ENCODE results near the gene SMARCAL1. TPM values are rescaled to one million over a fixed set of nuclear protein-coding genes. Genes with fewer than 3 reads are reported as not detected.

Gene SMARCAL1
- total and polyA plus RNA-seq, 2 donors (not counting 1 experiment from before 2014, with no cell fraction given) = 20.2 to 46.7 TPM

- 93% methylated on average over 2 of the region's 2 CpGs for WGBS (ENCODE audit: insufficient coverage)
- Histone ChIP-seq H3K4me3 (ENCODE audit: control extremely low read depth in 1 of 5, extremely low read depth in 1 of 5, insufficient read depth in 1 of 5, low read depth in 2 of 5, low read length in 4 of 5) (no peak overlapping the region), H3K4me2 (replicated peaks; ENCODE audit: low read depth, low read length, poor library complexity, severe bottlenecking) (no peak overlapping the region), H3K9me3 (ENCODE audit: control extremely low read depth in 1 of 3, control insufficient read depth in 2 of 3, insufficient read depth in 1 of 3, low read length in 2 of 3) (peaks cover 0 to 13% (median 4%) of the 10 kb centered on the region in 3 donors), H3K27me3 (replicated peaks in 1 of 4; ENCODE audit: control extremely low read depth in 1 of 4, control insufficient read depth in 3 of 4, insufficient read depth in 4 of 4, low read length in 3 of 4) (no peaks in the 10 kb centered on the region), H3K36me3 (replicated peaks in 1 of 2; ENCODE audit: control extremely low read depth in 1 of 2, control insufficient read depth in 1 of 2, extremely low read depth in 1 of 2, insufficient read depth in 2 of 2, low read length in 1 of 2) (peaks cover 2 to 73% of the 10 kb centered on the region in 2 experiments), H2AFZ (ENCODE audit: insufficient read depth, low read depth, low read length, poor library complexity, severe bottlenecking) (no peak overlapping the region), H3K79me2 (ENCODE audit: control insufficient read depth, insufficient read depth, low read length) (no peaks in the 10 kb centered on the region), H3K27ac (ENCODE audit: low read length in 2 of 2) (no peak overlapping the region), H4K20me1 (ENCODE audit: control insufficient read depth, insufficient read depth, low read length, poor library complexity, severe bottlenecking) (no peaks in the 10 kb centered on the region), H3K4me1 (ENCODE audit: control insufficient read depth in 2 of 2, insufficient read depth in 2 of 2, low read length in 2 of 2) (peaks cover 0 to under 1% of the 10 kb centered on the region in 2 donors), H3K9ac (ENCODE audit: low read length) (no peak overlapping the region)
- TF ChIP-seq EZH2 (IDR thresholded peaks at IDR 0.05; ENCODE audit: borderline replicate concordance, insufficient read depth, low read depth, low read length, poor library complexity, severe bottlenecking) = no peak
- TF ChIP-seq CTCF (IDR thresholded peaks at IDR 0.05) = no peak
- CTCF ChIA-PET = no interaction called here
- H3K4me1 Mint-ChIP-seq = peaks cover 4% of the 10 kb centered on the region
- no peak overlapping the region for H3K4me3 Mint-ChIP-seq
- intact Hi-C loops (cut with micrococcal nuclease) = no loop called here
- POLR2A ChIA-PET = no interaction called here
- peaks cover 3% of the 10 kb centered on the region for H3K9me3 Mint-ChIP-seq (ENCODE audit: insufficient read depth)
- no peak overlapping the region for H3K27ac Mint-ChIP-seq
- H3K27me3 Mint-ChIP-seq = no peaks in the 10 kb centered on the region
- ATAC-seq (ENCODE audit: low read depth) (no peak), DNase-seq (no peak)
These were observed 10.8 kb downstream of the SMARCAL1 start for GRCh38 chr2:216423071-216423470.

GRCh38 chr2:216424274-216424673 lies 12.0 kb downstream of the SMARCAL1 start:
- Mint-ChIP-seq H3K27me3 (no peaks in the 10 kb centered on the region), H3K9me3 (ENCODE audit: insufficient read depth) (peaks cover 3% of the 10 kb centered on the region), H3K27ac (no peak overlapping the region), H3K4me3 (no peak overlapping the region), H3K4me1 (no peaks in the 10 kb centered on the region)
- ChIA-PET POLR2A (no interaction called here), CTCF (interaction anchor here (1.4 kb wide), 1 partner anchor 20 kb away, joined by 4 read pairs; no protein-coding TSS in a partner anchor)
- Histone ChIP-seq H3K4me3 (ENCODE audit: control extremely low read depth in 1 of 5, extremely low read depth in 1 of 5, insufficient read depth in 1 of 5, low read depth in 2 of 5, low read length in 4 of 5) (no peak overlapping the region), H3K79me2 (ENCODE audit: control insufficient read depth, insufficient read depth, low read length) (no peaks in the 10 kb centered on the region), H3K36me3 (replicated peaks in 1 of 2; ENCODE audit: control extremely low read depth in 1 of 2, control insufficient read depth in 1 of 2, extremely low read depth in 1 of 2, insufficient read depth in 2 of 2, low read length in 1 of 2) (peaks cover 4 to 85% of the 10 kb centered on the region in 2 experiments), H2AFZ (ENCODE audit: insufficient read depth, low read depth, low read length, poor library complexity, severe bottlenecking) (no peak overlapping the region), H3K9me3 (ENCODE audit: control extremely low read depth in 1 of 3, control insufficient read depth in 2 of 3, insufficient read depth in 1 of 3, low read length in 2 of 3) (peaks cover 0 to 13% (median 4%) of the 10 kb centered on the region in 3 donors), H3K9ac (ENCODE audit: low read length) (no peak overlapping the region), H3K27me3 (replicated peaks in 1 of 4; ENCODE audit: control extremely low read depth in 1 of 4, control insufficient read depth in 3 of 4, insufficient read depth in 4 of 4, low read length in 3 of 4) (no peaks in the 10 kb centered on the region), H3K27ac (ENCODE audit: low read length in 2 of 2) (no peak overlapping the region), H4K20me1 (ENCODE audit: control insufficient read depth, insufficient read depth, low read length, poor library complexity, severe bottlenecking) (no peaks in the 10 kb centered on the region), H3K4me2 (replicated peaks; ENCODE audit: low read depth, low read length, poor library complexity, severe bottlenecking) (no peak overlapping the region), H3K4me1 (ENCODE audit: control insufficient read depth in 2 of 2, insufficient read depth in 2 of 2, low read length in 2 of 2) (no peaks in the 10 kb centered on the region)
- intact Hi-C loops (cut with micrococcal nuclease) = no loop called here
- ATAC-seq (ENCODE audit: low read depth) = no peak
- WGBS (ENCODE audit: insufficient coverage) = no CpG with 5 or more reads among the region's 1 CpG
- no peak for DNase-seq
- TF ChIP-seq CTCF (IDR thresholded peaks at IDR 0.05) = no peak
- TF ChIP-seq EZH2 (IDR thresholded peaks at IDR 0.05; ENCODE audit: borderline replicate concordance, insufficient read depth, low read depth, low read length, poor library complexity, severe bottlenecking) = no peak

Data from B cell (primary cell).